CD14-positive monocyte (primary cell): ENCODE data around the gene KCNN3. TPM values are rescaled to one million over a fixed set of nuclear protein-coding genes. Genes with fewer than 3 reads are reported as not detected.

Experiments used
- DNase-seq, 3 donors: peaks; one replicate each; pipeline ENCODE4 v3.0.0-alpha.2; 2011 to 2022
- H2AFZ ChIP-seq: 2 replicates; pipeline ENCODE4 v1.6.0; 2012; ENCODE audit warnings: mild to moderate bottlenecking, low read depth, low read length, inconsistent platforms; ENCODE audit not compliant: insufficient read depth, poor library complexity, severe bottlenecking
- H3K27ac ChIP-seq, 2 donors: 1 replicate in 1 of 2; 2 replicates in 1 of 2; pipeline ENCODE4 v1.5.1; 2012 to 2013; ENCODE audit warnings: low read length in 2 of 2, control low read depth in 1 of 2, inconsistent platforms in 1 of 2, low read depth in 1 of 2, mild to moderate bottlenecking in 1 of 2
- H3K27me3 ChIP-seq, 2 donors: one replicate each; pipeline versions ENCODE4 v1.6.0 to v1.6.1; 2011 to 2013; ENCODE audit warnings: low read length in 2 of 2; ENCODE audit not compliant: control insufficient read depth in 2 of 2, insufficient read depth in 2 of 2
- H3K36me3 ChIP-seq, 2 donors: replicated peaks in 1 of 2; 1 replicate in 1 of 2; 2 replicates in 1 of 2; pipeline versions ENCODE4 v1.5.1 to v1.6.1; 2012 to 2013; ENCODE audit warnings: low read length in 2 of 2, control low read depth in 1 of 2, inconsistent platforms in 1 of 2, mild to moderate bottlenecking in 1 of 2; ENCODE audit not compliant: insufficient read depth in 2 of 2, control insufficient read depth in 1 of 2
- H3K4me1 ChIP-seq, 2 donors: 1 replicate in 1 of 2; 2 replicates in 1 of 2; pipeline versions ENCODE4 v1.5.1 to v1.6.1; 2012 to 2013; ENCODE audit warnings: low read length in 2 of 2, control low read depth in 1 of 2, inconsistent platforms in 1 of 2, mild to moderate bottlenecking in 1 of 2, moderate library complexity in 1 of 2; ENCODE audit not compliant: insufficient read depth in 2 of 2, control insufficient read depth in 1 of 2
- H3K4me2 ChIP-seq: replicated peaks from 2 replicates; pipeline ENCODE3; 2012; ENCODE audit warnings: low read length, moderate library complexity, mild to moderate bottlenecking; ENCODE audit not compliant: poor library complexity, severe bottlenecking; ENCODE audit errors: extremely low read depth
- H3K4me3 ChIP-seq, 3 experiments: fragments of 200-600 bp in 1 of 3; sonication (generic) in 1 of 3; replicated peaks in 1 of 3; 1 replicate in 2 of 3; 2 replicates in 1 of 3; pipeline ENCODE4 v1.5.1; 2011 to 2013; ENCODE audit warnings: low read length in 3 of 3, mild to moderate bottlenecking in 3 of 3, control low read depth in 2 of 3, low read depth in 2 of 3, inconsistent platforms in 1 of 3, moderate library complexity in 1 of 3
- H3K79me2 ChIP-seq: 2 replicates; pipeline ENCODE4 v1.6.0; 2012; ENCODE audit warnings: mild to moderate bottlenecking, control low read depth, inconsistent platforms, low read length, moderate library complexity; ENCODE audit not compliant: insufficient read depth
- H3K9ac ChIP-seq: 2 replicates; pipeline ENCODE4 v1.6.0; 2017; ENCODE audit warnings: low read length, mild to moderate bottlenecking; ENCODE audit not compliant: insufficient read depth, poor library complexity, severe bottlenecking
- H3K9me3 ChIP-seq, 2 donors: replicated peaks in 1 of 2; 1 replicate in 1 of 2; 2 replicates in 1 of 2; pipeline versions ENCODE4 v1.5.1 to v1.6.1; 2012 to 2013; ENCODE audit warnings: low read length in 2 of 2, control low read depth in 1 of 2; ENCODE audit not compliant: control insufficient read depth in 1 of 2, insufficient read depth in 1 of 2
- H4K20me1 ChIP-seq: 2 replicates; pipeline ENCODE4 v1.6.0; 2012; ENCODE audit warnings: mild to moderate bottlenecking, low read length, control low read depth, moderate library complexity; ENCODE audit not compliant: insufficient read depth
- H3K27ac Mint-ChIP-seq, 7 donors: one replicate each; pipeline ENCODE4 v1.8.0; 2020; ENCODE audit warnings: mild to moderate bottlenecking in 7 of 7, mixed read lengths in 7 of 7, moderate library complexity in 6 of 7, inconsistent platforms in 2 of 7
- H3K27me3 Mint-ChIP-seq, 3 donors: one replicate each; pipeline ENCODE4 v1.8.0; 2021 to 2022; ENCODE audit warnings: low read depth in 3 of 3, mild to moderate bottlenecking in 3 of 3, mixed read lengths in 3 of 3, moderate library complexity in 3 of 3, inconsistent platforms in 1 of 3
- H3K36me3 Mint-ChIP-seq, 2 donors: one replicate each; pipeline ENCODE4 v1.8.0; 2020; ENCODE audit warnings: mixed read lengths in 2 of 2, inconsistent platforms in 1 of 2, mild to moderate bottlenecking in 1 of 2
- H3K4me1 Mint-ChIP-seq: one replicate; pipeline ENCODE4 v1.8.0; 2020; ENCODE audit warnings: mild to moderate bottlenecking, mixed read lengths
- H3K4me3 Mint-ChIP-seq, 2 donors: one replicate each; pipeline ENCODE4 v1.8.0; 2020; ENCODE audit warnings: mild to moderate bottlenecking in 2 of 2, mixed read lengths in 2 of 2, moderate library complexity in 1 of 2
- H3K9me3 Mint-ChIP-seq, 7 donors: one replicate each; pipeline ENCODE4 v1.8.0; 2020 to 2022; ENCODE audit warnings: mixed read lengths in 7 of 7, mild to moderate bottlenecking in 6 of 7, moderate library complexity in 6 of 7, inconsistent platforms in 2 of 7
- CTCF ChIP-seq: fragments of 200-600 bp; IDR thresholded peaks from one replicate; pipeline ENCODE4 v1.8.0; 2022; ENCODE audit warnings: antibody characterized with exemption, mild to moderate bottlenecking
- WGBS: methylation state at CpG from one replicate; pipeline ENCODE4 v1.1.5; 2013; ENCODE audit warnings: missing lambda C conversion rate; ENCODE audit not compliant: insufficient coverage; 5-methylcytosine and 5-hydroxymethylcytosine counted together
- intact Hi-C, 2 donors: fragments of 100-400 bp; cut with micrococcal nuclease; formaldehyde crosslinking; loops; one replicate each; pipeline versions ENCODE4 v1.15.0 to v1.15.1; 2023
- polyA plus RNA-seq, 3 donors: library from polyadenylated mRNA; depleted of rRNA in 1 of 3; unstranded in 2 of 3; stranded (reverse) in 1 of 3; fragments of 300-500 nt in 2 of 3; fragments of >200 nt in 1 of 3; fragmentation: Illumina TruSeq in 2 of 3; gene quantifications; 1 replicate in 2 of 3; 2 replicates in 1 of 3; pipeline ENCODE4 v1.2.3, GENCODE V29; 2012 to 2021

KCNN3 gene
- polyA plus RNA-seq, 3 donors = not detected

GRCh38 chr1:154775621-154776605 is 94.2 kb downstream of the KCNN3 start:
- H2AFZ ChIP-seq = no peak overlapping the region
- no peak for TF ChIP-seq CTCF
- H3K79me2 ChIP-seq = no peaks in the 10 kb centered on the region
- H3K4me1 ChIP-seq = no peaks in the 10 kb centered on the region
- H3K36me3 Mint-ChIP-seq = no peaks in the 10 kb centered on the region
- 95% methylated on average over 9 of the region's 17 CpGs for WGBS
- no peaks in the 10 kb centered on the region for H4K20me1 ChIP-seq
- H3K9me3 Mint-ChIP-seq = peaks cover 0 to 8% (median 1%) of the 10 kb centered on the region in 7 donors
- H3K4me1 Mint-ChIP-seq = no peaks in the 10 kb centered on the region
- peaks cover 0 to 7% of the 10 kb centered on the region in 2 donors for H3K9me3 ChIP-seq
- H3K4me2 ChIP-seq = no peak overlapping the region
- no peak overlapping the region for H3K27ac Mint-ChIP-seq
- intact Hi-C loops = no loop called here
- H3K27me3 Mint-ChIP-seq = peaks cover 2 to 6% (median 4%) of the 10 kb centered on the region in 3 donors
- H3K36me3 ChIP-seq = no peaks in the 10 kb centered on the region
- no peaks in the 10 kb centered on the region for H3K27me3 ChIP-seq
- H3K4me3 ChIP-seq = no peak overlapping the region
- DNase-seq = no peak
- no peak overlapping the region for H3K4me3 Mint-ChIP-seq
- no peak overlapping the region for H3K9ac ChIP-seq
- H3K27ac ChIP-seq = no peak overlapping the region

GRCh38 chr1:154774175-154774855 is 95.8 kb downstream of the KCNN3 start:
- H3K4me3 ChIP-seq = no peak overlapping the region
- no peaks in the 10 kb centered on the region for H3K36me3 ChIP-seq
- Mint-ChIP-seq H3K9me3 (peaks cover 0 to 8% (median under 1%) of the 10 kb centered on the region in 7 donors), H3K27me3 (peaks cover 2 to 6% (median 4%) of the 10 kb centered on the region in 3 donors), H3K27ac (no peak overlapping the region), H3K36me3 (no peaks in the 10 kb centered on the region), H3K4me3 (no peak overlapping the region), H3K4me1 (no peaks in the 10 kb centered on the region)
- H3K4me2 ChIP-seq = no peak overlapping the region
- no peak for TF ChIP-seq CTCF
- no peak overlapping the region for H3K9ac ChIP-seq
- H3K27me3 ChIP-seq = no peaks in the 10 kb centered on the region
- DNase-seq = no peak
- H3K9me3 ChIP-seq = peaks cover 0 to 7% of the 10 kb centered on the region in 2 donors
- no peaks in the 10 kb centered on the region for H3K4me1 ChIP-seq
- H3K27ac ChIP-seq = no peak overlapping the region
- intact Hi-C loops = no loop called here
- no peaks in the 10 kb centered on the region for H4K20me1 ChIP-seq
- no peak overlapping the region for H2AFZ ChIP-seq
- no peaks in the 10 kb centered on the region for H3K79me2 ChIP-seq
- WGBS = 46% methylated on average over 4 of the region's 7 CpGs
